GM21390 (cell line): ENCODE results near the gene CSNK1G2.

Experiments
- ATAC-seq: cut with Tn5 transposase; IDR thresholded peaks from one replicate; pipeline ENCODE4 v1.9.1; 2021; ENCODE audit not compliant: unreplicated experiment

CSNK1G2 gene

DNA sequence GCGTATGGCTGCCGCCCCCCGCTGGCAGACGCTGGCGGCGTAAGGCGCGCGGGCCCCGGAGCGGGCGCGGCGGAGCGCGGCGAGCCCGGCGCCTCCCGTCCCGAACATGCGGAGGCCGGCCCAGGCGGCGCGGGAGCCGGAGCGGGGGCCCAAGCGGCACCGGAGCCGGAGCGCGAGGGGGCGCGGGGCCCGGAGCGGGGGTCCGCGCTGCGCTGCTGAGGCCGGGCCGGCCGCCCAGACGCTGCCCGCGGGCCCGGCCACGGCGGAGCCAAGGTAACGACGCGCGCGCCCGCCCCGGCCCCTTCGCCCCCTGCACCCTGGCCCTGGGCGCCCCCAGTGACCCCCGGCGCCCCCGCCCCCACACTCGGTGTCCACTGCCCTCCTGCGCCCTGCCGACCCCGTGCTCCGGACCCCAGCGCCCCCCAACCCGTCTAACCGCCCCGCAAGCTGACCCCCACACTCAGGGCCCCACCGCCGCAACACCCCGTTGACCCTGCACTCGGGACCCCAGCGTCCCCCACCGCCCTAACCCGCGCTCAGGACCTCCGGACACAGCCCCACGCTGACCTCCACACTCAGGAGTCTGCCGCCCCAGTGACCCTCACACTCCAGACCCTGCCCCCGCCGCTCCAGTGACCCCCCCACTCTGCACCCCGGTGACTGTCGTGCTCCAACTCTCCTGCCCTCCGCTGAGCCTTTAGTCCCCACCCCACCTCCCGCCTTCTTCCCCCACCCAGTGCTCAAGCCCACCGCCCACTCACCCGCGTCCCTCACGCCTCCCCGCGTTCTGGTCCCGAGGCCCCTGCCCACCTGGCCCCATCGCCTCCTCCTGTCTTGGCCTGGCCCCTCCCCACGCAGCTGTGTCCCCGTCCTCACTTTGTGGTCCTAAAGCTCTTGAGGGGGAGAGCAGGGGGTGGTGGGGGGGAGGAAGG is at the start of gene CSNK1G2:
Gene CSNK1G2, plus strand, starts transcription at position 27 of the 932 bp plus-strand sequence. CDS start 28,601 bp downstream, outside the sequence.
- ATAC-seq = no peak

DNA sequence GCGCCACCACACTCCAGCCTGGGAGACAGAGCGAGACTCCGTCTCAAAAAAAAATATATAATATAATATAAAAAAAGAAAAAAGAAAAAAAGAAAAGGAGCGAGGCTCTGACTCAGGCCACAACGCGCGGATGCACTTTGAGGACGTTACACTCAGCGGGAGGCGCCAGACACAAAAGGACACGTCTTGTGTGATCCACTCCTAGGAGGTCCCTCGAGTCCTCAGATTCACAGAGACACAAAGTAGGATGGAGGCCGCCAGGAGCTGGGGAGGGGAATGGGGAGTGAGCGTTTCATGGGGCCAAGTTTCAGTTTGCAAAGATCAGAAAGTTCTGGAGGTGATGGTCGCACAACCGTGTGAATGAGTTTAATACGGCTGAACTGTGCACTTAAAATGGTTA is 47.2 kb upstream of the CSNK1G2 start:
- ATAC-seq = no peak

DNA sequence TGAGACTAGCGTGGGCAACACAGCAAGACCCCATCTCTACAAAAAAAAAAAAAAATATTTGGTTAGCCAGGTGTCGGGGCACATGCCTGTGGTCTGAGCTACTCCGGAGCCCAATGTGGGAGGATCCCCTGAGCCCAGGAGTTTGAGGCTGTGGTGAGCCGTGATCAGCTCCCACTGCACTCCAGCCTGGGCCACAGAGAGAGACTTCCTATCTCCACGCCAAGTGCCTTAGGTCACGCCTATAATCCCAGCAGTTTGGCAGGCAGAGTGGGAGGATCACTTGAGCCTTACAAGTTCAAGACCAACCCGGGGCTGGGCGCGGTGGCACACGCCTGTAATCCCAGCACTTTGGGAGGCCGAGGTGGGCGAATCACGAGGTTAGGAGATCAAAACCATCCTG is 44.5 kb upstream of the CSNK1G2 start:
- no peak for ATAC-seq

DNA sequence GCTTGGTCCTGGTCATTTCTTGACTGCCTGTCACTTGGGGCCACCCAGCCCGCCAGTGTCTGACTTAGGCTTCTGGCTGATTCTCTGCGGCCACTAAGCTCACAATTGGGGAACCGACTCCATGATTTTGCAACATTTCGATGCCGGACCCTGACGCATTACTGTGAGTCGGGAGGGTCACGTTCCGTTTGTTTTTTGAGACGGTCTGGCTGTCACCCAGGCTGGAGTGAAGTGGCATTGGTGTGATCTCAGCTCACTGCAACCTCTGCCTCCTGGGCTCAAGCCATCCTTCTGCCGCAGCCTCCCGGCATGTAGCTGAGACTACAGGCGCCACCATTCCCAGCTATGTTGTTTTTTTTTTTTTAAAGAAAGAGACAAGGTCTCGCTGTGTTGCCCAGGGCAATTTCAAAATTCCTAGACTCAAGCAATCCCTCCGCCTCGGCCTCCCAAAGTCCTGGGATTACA is 39.0 kb upstream of the CSNK1G2 start:
- ATAC-seq = no peak

DNA sequence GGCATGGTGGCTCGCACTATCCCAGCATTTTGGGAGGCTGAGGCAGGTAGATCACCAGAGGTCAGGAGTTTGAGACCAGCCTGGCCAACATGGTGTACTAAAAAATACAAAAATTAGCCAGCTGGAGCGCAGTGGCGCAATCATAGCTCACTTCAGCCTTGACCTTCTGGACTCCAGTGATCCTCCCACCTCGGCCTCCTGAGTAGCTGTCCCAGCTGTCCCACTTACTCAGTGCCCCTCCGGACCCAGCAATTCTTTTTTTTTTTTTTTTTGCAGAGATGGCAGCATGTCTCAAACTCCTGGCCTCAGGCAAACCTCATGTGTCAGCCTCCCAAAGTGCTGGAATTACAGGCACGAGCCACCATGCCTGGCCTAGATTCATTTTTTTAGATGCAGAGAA is 38.0 kb upstream of the CSNK1G2 start:
- ATAC-seq = no peak

DNA sequence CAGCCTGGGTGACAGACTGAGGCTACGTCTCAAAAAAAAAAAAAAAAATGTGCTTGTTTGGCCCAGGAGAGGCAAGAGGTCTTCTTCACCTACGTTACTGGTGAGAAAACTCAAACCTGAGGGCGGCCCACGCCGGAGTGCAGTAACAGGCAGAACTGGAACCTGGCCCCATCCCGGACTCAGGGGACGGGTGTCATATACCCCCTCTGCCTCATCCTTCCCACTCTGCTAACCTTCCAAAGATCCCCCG is 36.2 kb upstream of the CSNK1G2 start:
- ATAC-seq = peak; percentile 7

DNA sequence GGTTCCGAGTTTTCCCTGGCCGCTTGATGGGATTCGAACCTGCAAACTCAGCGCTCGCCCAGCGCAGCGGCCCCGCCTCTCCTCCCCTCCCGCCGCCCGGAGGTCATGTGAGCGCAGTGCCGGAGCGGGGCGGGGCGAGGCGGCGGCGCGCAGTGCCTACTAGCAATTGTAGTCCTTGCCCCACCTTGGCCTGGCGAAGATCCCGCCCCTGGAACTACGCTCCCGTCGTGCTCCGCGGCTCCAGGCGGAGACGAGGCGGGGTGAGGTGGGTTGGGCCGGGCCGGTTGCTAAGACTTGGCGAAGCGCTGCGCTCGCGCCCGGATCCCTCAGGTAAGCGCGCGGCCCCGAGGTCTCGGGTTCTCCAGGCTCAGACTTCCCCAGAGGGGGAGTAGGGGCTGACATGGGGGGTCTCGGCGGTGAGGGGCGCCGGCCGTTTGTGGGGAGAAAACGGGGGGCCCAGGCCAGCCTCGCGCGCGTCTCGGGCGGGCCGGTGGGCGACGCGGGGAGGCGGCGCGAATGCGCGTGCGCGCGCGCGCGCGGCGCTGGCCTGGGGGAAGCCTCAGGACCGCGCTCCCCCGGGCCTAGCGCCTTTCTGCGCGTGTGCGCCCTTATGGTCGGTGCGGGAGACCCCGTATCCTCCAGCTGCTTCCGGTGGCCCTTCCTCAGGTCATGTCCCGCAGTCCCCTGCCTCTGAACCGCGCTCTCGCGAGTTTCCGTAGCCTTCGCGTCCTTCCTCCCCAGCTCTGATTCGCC is 35.7 kb upstream of the CSNK1G2 start, which contains the start of the genes ADAT3 and SCAMP4:
Gene ADAT3, plus strand, starts transcription at position 290 of the 753 bp plus-strand sequence. CDS start 6,649 bp downstream, outside the sequence.
Gene SCAMP4, plus strand, starts transcription at position 290 of the 753 bp plus-strand sequence. CDS start 9,621 bp downstream, outside the sequence.
- ATAC-seq = peak; percentile 69

DNA sequence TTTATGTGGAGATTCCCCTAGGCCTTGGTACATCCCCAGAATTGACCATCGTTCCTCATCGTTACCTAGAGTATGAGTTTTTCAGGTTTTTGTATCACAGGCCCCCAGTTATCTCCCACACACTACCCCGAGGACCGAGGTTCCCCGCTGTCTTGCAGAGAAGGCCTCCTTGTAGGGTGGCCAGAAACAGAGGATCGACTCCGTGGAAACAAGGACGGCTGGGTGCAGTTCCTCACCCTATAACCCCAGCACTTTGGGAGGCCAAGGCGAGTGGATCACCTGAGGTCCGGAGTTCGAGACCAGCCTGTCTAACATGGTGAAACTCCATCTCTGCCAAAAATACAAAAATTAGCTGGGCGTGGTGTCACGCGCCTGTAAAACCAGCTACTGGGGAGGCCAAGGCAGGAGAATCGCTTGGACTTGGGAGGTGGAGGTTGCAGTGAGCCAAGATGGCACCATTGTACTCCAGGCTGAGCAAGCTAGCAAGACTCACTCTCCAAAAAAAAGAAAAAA is 35.1 kb upstream of the CSNK1G2 start:
- ATAC-seq = no peak

DNA sequence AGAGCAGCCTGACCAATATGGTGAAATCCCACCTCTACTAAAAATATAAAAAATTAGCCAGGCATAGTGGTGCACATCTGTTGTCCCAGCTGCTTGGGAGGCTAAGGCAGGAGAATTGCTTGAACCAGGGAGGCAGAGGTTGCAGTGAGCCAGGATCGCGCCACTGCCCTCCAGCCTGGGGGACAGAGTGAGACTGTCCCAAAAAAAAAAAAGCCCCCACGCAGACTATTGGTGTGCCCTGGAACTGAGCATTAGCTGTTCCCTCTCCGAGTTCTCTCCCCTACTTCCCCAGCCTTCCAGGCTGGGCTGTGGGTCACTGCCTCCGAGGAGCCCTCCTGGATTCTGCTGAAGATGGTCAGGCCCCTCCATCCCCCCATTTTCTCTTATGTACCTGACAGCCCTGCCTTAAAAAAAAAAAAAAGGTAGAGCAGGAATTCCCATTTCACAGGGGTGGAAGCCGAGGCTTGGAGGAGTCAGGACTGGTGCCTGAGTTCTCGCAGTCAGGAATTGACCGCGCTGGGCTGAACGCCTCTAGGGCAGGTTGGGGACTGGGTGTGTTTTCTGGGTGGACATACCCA is 33.9 kb upstream of the CSNK1G2 start:
- ATAC-seq = no peak

DNA sequence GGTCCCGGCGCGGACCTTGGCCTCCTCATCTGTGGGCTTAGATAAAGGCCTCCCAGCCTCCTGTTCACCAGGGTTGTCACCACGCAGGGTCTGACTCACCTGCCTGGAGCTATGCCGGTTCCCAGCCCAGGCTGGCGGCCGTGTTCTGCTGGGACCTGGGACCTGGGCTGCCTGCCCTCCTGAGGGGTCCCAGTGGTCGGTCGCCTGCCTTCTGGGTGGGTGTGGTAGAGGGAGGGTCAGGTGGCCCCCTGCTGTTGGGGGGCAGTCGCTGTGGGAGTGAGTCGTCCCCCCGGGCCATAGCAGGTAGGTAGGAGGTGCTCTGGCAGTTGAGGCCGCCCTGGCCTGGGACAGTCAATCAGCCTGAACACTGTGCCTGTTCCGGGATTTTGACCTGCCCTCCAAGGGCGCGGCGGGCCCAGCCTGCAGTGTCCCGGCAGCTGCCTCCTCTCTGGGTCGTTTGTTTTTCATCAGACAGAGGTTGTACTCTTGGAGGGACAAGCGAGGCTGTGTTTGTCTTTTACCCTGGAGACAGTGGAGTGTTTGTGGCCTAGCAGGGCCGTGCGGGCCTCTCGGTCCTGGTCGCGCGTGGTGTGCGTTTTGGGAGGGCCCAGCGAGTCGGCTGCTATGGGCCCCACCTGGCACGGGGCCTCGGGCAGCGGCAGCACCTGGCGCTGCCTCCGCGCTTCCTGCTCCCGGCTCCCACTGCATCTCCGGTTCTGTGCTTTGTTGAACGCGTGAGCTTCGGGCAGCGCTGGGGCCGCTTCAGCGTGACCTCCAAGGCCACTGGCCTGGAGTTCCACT is 33.2 kb upstream of the CSNK1G2 start:
- no peak for ATAC-seq

DNA sequence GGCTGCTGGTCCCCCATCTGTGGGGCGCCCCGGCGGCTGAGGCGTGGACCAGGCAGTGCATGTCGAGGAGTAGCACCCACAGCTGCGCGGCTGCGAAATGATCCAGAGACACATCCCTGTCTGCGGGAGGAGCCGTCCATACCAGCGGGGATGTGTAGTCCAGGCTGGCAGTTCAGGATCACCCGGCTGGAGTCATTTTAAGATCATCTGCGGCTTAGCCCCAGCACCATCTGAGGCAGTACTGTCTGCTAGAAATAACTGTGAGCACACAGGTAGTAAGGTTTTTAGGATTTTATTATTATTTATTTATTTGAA is 32.7 kb upstream of the CSNK1G2 start:
- no peak for ATAC-seq

DNA sequence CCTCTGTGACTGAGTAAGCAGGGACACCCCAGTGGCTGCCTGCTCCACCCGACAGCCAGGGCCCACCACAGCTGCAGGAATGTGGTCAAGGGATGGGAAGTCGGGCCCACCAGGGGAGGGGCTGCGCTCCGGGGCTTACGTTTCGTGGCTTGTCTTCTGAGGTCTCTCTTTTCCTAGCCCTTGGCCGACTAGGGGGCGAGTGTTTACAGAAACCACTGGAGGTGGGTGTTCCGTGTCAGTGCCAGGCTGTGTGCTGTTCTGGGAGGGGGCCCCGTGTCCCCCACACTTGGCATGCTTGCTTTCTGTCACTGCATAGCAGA is 31.3 kb upstream of the CSNK1G2 start:
- no peak for ATAC-seq

DNA sequence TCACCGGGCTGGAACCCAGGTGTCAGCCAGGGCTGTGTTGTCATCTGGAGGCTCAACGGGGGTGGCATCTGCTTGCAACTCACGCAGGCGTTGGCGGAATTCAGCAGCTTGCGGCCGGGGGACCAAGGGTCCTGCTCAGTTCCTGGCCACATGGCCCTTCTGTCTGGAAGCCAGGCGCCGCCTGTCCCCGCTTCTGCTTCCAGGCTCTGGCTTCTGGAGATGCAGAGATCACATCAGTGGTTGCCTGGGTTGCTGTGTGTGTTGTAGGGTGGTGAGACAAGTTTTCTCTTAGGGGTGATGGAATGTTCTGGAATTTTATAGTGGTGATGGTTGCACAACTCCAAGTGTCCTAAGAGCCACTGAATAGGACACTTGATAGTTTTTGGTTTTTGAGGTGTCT is 30.8 kb upstream of the CSNK1G2 start:
- no peak for ATAC-seq

DNA sequence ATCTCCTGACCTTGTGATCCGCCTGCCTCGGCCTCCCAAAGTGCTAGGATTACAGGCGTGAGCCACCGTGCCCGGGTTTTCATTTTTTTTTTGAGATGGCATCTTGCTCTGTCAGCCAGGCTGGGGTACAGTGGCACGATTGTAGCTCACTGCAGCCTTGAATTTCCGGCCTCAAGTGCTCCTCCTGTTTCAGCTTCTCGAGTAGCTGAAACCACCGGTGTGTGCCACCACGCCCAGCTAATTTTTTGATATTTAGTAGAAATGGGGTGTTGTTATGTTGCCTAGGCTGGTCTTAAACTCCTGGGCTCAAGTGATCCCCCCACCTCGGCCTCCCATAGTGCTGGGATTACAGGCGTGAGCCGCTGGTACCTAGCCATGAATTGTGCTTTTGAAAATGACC is 29.9 kb upstream of the CSNK1G2 start:
- no peak for ATAC-seq

DNA sequence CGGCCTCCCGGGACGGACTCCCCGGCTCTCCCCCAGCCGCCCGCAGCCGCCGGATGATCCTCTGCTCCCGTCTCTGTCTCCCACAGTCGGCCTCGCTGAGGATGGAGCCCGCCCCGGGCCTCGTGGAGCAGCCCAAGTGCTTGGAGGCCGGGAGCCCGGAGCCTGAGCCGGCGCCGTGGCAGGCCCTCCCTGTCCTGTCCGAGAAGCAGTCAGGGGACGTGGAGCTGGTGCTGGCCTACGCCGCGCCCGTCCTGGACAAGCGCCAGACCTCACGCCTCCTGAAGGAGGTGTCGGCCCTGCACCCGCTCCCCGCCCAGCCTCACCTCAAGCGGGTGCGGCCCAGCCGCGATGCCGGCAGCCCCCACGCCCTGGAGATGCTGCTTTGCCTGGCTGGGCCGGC is 29.0 kb upstream of the CSNK1G2 start:
- no peak for ATAC-seq

DNA sequence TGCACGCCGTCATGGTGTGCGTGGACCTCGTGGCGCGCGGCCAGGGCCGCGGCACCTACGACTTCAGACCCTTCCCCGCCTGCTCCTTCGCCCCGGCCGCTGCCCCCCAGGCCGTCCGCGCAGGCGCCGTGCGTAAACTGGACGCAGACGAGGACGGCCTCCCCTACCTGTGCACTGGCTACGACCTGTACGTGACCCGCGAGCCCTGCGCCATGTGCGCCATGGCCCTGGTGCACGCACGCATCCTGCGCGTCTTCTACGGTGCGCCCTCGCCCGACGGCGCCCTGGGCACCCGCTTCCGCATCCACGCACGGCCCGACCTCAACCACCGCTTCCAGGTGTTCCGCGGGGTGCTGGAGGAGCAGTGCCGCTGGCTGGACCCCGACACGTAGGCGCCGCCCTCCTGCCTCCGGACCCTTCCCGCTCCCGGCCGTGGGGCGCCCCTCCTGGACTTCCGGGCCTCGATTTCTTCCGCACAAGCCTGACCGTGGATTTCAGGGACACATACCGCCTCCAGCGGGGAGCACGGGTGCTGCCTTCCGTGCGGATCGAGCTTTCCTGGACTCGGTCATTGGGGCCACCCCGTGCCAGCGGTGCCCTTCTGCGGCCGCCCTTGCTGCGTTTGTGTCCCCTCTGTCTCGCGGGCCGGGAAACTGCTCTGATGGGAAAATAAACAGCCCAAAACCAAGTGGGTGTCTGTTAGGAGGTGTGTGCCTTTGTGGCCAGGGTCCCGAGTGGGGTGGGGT is 28.0 kb upstream of the CSNK1G2 start:
- no peak for ATAC-seq

DNA sequence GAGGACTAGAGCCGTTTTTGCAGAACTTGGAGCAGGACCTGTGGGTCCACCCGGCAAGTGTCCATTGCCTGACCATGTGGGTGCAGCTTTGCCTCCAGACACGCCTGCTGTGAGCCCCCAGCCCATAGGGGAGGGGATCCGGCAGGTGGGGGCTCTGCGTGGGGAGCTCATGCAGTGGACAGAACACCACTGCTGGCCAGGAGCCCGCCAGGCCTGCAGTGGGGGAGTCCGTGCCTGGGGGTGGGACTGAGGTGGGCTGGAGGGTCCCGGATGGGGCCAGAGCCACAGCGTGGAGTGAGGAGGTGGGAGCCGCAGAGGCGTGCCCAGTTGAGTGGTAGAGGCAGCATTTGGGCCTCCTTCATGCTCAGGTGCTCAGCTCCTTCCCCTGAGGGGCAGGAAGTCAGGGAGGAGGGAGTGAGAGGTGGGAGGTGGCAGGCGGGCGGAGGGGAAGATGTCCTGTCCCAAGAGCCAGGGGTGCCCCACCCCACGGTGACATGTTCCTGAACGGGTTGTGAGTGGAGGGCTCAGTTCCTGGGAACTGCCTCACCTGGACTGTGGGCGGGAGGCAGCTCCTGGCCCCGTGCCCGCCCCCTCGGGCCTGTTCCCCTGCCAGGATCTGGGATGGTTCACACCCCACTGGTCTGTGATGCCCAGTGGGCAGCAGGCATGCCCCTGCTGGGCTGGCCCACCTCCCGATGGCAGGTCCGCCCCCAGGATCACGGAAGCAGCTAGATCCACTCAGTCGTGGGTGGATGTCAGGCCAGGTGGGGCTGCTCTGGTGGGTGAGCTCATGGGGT is 27.0 kb upstream of the CSNK1G2 start:
- no peak for ATAC-seq

DNA sequence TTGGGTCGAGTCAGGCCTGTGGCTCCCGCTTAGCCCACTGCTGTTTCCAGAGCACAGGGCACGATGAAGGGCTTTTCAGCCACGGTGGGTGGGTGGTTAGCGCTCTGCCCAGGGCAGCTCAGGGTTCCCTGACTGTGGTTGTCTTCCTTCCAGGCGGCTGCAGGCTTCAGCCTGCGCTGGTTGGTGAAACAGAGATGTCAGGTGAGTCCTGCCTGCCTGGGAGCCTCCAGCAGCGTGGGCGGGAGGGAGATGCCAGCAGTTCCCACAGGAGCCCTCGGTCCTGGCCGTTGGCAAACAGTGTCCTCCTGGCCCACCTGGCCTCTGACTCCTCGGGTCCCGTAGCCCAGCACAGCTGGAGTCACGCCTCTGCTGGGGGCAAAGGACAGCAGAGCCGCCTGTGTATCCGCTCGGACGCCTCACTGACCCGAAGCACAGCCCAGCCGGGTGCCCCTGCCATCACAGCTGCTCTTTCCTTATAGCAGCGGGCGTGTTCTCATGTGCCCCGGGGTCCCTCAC is 26.1 kb upstream of the CSNK1G2 start:
- ATAC-seq = no peak

DNA sequence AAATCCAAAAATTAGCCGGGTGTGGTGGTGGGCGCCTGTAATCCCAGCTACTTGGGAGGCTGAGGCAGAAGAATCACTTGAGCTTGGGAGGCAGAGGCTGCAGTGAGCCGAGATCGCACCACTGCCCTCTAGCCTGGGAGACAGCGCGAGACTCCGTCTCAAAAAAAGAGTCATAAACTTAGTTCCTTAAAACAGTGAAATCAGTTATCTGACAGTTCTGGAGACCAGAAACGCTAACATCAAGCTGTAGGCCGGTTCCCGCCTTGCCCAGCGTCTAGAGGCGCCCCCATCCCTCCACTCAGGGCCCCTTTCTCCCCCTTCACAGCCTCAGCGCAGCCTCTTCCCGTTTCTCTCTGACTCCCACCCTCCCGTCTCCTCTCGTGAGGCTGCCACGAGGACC is 23.8 kb upstream of the CSNK1G2 start:
- ATAC-seq = no peak
